Thoracic aorta (tissue), 2 donors: ENCODE results near the gene SPX. TPM values are rescaled to one million over a fixed set of nuclear protein-coding genes. Genes with fewer than 3 reads are reported as not detected.

Experiments
- ATAC-seq: fragments of 150-250 bp; one replicate; pipeline ENCODE4 v1.8.0; 2017; ENCODE audit warnings: low read depth; ENCODE audit not compliant: insufficient number of reproducible peaks, low FRiP score
- DNase-seq: peaks from one replicate; pipeline ENCODE4 v3.0.0-alpha.2; 2020; ENCODE audit warnings: low spot score
- H3K27ac ChIP-seq, 2 donors: fragments of 200-600 bp; sonication (generic); 1 replicate in 1 of 2; 2 replicates in 1 of 2; pipeline ENCODE4 v1.5.1; 2016; ENCODE audit warnings: mild to moderate bottlenecking in 2 of 2, moderate library complexity in 2 of 2
- H3K27me3 ChIP-seq: fragments of 200-600 bp; sonication (generic); replicated peaks from 2 replicates; pipeline ENCODE4 v1.6.0; 2016; ENCODE audit warnings: mild to moderate bottlenecking; ENCODE audit not compliant: insufficient read depth
- H3K36me3 ChIP-seq: fragments of 200-600 bp; sonication (generic); one replicate; pipeline ENCODE4 v1.5.1; 2016
- H3K4me1 ChIP-seq, 2 donors: fragments of 200-600 bp; sonication (generic); 1 replicate in 1 of 2; 2 replicates in 1 of 2; pipeline versions ENCODE4 v1.5.1 to v1.6.0; 2016; ENCODE audit warnings: low read depth in 2 of 2, mild to moderate bottlenecking in 1 of 2; ENCODE audit not compliant: control insufficient read depth in 1 of 2
- H3K4me3 ChIP-seq: fragments of 200-600 bp; sonication (generic); 2 replicates; pipeline ENCODE4 v1.5.1; 2016; ENCODE audit warnings: mild to moderate bottlenecking
- H3K9me3 ChIP-seq: fragments of 200-600 bp; sonication (generic); 2 replicates; pipeline ENCODE4 v1.5.1; 2016
- total RNA-seq, 2 donors: library from RNA; depleted of rRNA; stranded (reverse); fragments of >200 nt; gene quantifications; one replicate each; pipeline versions ENCODE4 v1.1.0 to v1.2.3, GENCODE V29; 2016
- TF ChIP-seq, protein P1 (sequence below): fragments of 200-600 bp; sonication (generic); IDR thresholded peaks from one replicate; pipeline ENCODE4 v1.5.1; 2019; ENCODE audit warnings: antibody characterized with exemption

SPX gene
- total RNA-seq, 2 donors from 2014 or later, result 0.81 TPM; not detected in 1

GRCh38 chr12:21543151-21543550 lies 17.1 kb downstream of the SPX start:
- H3K4me1 ChIP-seq, result no peaks in the 10 kb centered on the region
- TF ChIP-seq, protein P1, sequence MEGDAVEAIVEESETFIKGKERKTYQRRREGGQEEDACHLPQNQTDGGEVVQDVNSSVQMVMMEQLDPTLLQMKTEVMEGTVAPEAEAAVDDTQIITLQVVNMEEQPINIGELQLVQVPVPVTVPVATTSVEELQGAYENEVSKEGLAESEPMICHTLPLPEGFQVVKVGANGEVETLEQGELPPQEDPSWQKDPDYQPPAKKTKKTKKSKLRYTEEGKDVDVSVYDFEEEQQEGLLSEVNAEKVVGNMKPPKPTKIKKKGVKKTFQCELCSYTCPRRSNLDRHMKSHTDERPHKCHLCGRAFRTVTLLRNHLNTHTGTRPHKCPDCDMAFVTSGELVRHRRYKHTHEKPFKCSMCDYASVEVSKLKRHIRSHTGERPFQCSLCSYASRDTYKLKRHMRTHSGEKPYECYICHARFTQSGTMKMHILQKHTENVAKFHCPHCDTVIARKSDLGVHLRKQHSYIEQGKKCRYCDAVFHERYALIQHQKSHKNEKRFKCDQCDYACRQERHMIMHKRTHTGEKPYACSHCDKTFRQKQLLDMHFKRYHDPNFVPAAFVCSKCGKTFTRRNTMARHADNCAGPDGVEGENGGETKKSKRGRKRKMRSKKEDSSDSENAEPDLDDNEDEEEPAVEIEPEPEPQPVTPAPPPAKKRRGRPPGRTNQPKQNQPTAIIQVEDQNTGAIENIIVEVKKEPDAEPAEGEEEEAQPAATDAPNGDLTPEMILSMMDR, result no peak
- H3K27me3 ChIP-seq, result no peaks in the 10 kb centered on the region
- H3K36me3 ChIP-seq, result no peaks in the 10 kb centered on the region
- no peaks in the 10 kb centered on the region for H3K9me3 ChIP-seq
- ATAC-seq (no peak), DNase-seq (no peak)
- no peak overlapping the region for H3K4me3 ChIP-seq
- H3K27ac ChIP-seq, result no peak overlapping the region

DNA sequence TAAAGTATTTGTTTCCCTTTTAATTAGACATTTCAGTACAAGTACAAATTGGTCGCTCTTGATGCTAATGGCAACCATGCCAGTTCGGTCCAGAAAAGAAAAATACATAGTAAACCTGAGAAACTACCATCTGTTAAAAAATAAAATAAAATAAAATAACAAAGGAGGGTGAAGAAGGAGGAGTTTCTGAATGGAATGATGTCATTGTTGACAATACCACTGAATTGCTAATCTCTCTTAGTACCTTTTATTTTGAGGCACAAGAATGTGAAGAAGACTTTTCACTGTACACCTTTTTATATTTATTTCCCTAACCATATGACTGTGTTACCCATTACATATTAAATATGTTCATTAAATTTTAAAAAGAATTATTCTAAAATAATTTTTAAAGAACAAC lies 19.5 kb downstream of the SPX start:
- ATAC-seq, result no peak
- TF ChIP-seq, protein P1, result no peak

DNA sequence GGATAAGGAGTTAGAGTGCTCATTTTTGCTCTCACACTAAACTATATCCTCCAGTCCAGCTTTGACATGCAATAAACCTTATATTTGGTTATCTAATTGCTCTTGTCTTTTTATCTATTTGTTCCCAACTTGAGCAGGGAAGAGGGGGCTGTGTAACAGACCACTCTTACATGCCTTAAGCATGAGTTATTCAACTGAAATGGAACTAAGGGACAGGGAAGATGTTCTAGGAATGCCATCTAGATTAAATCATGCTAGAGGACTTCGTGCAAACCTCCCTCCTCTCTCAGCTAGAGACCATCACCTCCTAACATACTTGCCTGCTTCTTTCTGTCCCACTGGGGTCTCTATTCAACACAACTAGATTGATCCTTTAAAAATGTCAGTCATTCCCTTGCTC lies 20.6 kb downstream of the SPX start:
- no peak overlapping the region for H3K4me3 ChIP-seq
- no peaks in the 10 kb centered on the region for H3K9me3 ChIP-seq
- H3K4me1 ChIP-seq, result peaks cover 0 to 4% of the 10 kb centered on the region in 2 donors
- no peaks in the 10 kb centered on the region for H3K36me3 ChIP-seq
- no peaks in the 10 kb centered on the region for H3K27me3 ChIP-seq
- ATAC-seq (no peak), DNase-seq (no peak)
- no peak overlapping the region for H3K27ac ChIP-seq
- TF ChIP-seq, protein P1, result no peak

More for the DNA sequence above, 19.5 kb downstream of the SPX start:
- Histone ChIP-seq H3K27ac (no peak overlapping the region), H3K27me3 (no peaks in the 10 kb centered on the region), H3K9me3 (no peaks in the 10 kb centered on the region), H3K4me3 (no peak overlapping the region), H3K36me3 (no peaks in the 10 kb centered on the region), H3K4me1 (no peaks in the 10 kb centered on the region)
- DNase-seq, result no peak

- Histone ChIP-seq H3K4me1 (peaks cover 0 to 11% of the 10 kb centered on the region in 2 donors), H3K27me3 (no peaks in the 10 kb centered on the region), H3K4me3 (no peak overlapping the region), H3K36me3 (no peaks in the 10 kb centered on the region), H3K27ac (no peak overlapping the region), H3K9me3 (no peaks in the 10 kb centered on the region)
- DNase-seq, result no peak
- TF ChIP-seq, protein P1, result no peak
- no peak for ATAC-seq
These were observed 21.3 kb downstream of the SPX start for GRCh38 chr12:21547437-21547836.

- TF ChIP-seq, protein P1, result no peak
- Histone ChIP-seq H3K4me3 (no peak overlapping the region), H3K27me3 (no peaks in the 10 kb centered on the region), H3K9me3 (no peaks in the 10 kb centered on the region), H3K27ac (no peak overlapping the region), H3K36me3 (no peaks in the 10 kb centered on the region), H3K4me1 (peaks cover 0 to 12% of the 10 kb centered on the region in 2 donors)
- ATAC-seq (no peak), DNase-seq (no peak)
These were observed 25.9 kb downstream of the SPX start for GRCh38 chr12:21551841-21552465.
